Measurements from ENCODE around the gene FXYD5.

FXYD5 gene

GRCh38 chr19:35214766-35215422 is 60.4 kb downstream of the FXYD5 start:
- no peak overlapping the region for H3K4me3 ChIP-seq (ENCODE audit: control insufficient read depth, low read depth, low read length)
- no peak for DNase-seq (ENCODE audit: low read depth)
- no peak for TF ChIP-seq CTCF (conservative IDR thresholded peaks at IDR 0.05; ENCODE audit: control insufficient read depth, insufficient read depth, low read depth, low read length)

GRCh38 chr19:35216016-35216832 is 61.7 kb downstream of the FXYD5 start:
- DNase-seq (ENCODE audit: low read depth), result peak; percentile 54
- H3K4me3 ChIP-seq (ENCODE audit: control insufficient read depth, low read depth, low read length), result no peak overlapping the region
- no peak for TF ChIP-seq CTCF (conservative IDR thresholded peaks at IDR 0.05; ENCODE audit: control insufficient read depth, insufficient read depth, low read depth, low read length)

GRCh38 chr19:35216833-35217648 is 62.5 kb downstream of the FXYD5 start:
- no peak for DNase-seq (ENCODE audit: low read depth)
- no peak overlapping the region for H3K4me3 ChIP-seq (ENCODE audit: control insufficient read depth, low read depth, low read length)
- TF ChIP-seq CTCF (conservative IDR thresholded peaks at IDR 0.05; ENCODE audit: control insufficient read depth, insufficient read depth, low read depth, low read length), result no peak

GRCh38 chr19:35217649-35217990 is 63.1 kb downstream of the FXYD5 start:
- TF ChIP-seq CTCF (conservative IDR thresholded peaks at IDR 0.05; ENCODE audit: control insufficient read depth, insufficient read depth, low read depth, low read length), result no peak
- H3K4me3 ChIP-seq (ENCODE audit: control insufficient read depth, low read depth, low read length), result no peak overlapping the region
- DNase-seq (ENCODE audit: low read depth), result no peak

- no peak for TF ChIP-seq CTCF (conservative IDR thresholded peaks at IDR 0.05; ENCODE audit: control insufficient read depth, insufficient read depth, low read depth, low read length)
- H3K4me3 ChIP-seq (ENCODE audit: control insufficient read depth, low read depth, low read length), result no peak overlapping the region
- DNase-seq (ENCODE audit: low read depth), result no peak
Measured at GRCh38 chr19:35219008-35219407, 64.5 kb downstream of the FXYD5 start.
